ENCODE results near the gene NR1H4.

DNA sequence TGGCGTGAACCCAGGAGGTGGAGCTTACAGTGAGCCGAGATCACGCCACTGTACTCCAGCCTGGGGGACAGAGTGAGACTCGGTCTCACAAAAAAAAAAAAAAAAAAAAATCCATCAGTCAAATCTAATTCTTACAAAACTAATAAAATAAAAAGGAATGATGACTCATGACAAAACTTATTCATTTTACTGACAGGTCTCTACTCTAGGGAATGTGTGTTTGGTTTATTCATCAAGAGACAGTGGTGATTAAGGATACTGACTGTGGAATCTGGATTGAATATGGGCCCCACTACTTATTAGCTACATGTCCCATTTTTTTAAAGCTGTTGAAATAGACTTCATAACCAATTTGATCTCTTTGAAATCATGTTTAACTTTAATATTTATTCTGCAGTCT, 70.5 kb downstream of the NR1H4 start:
- TF ChIP-seq, protein P1, sequence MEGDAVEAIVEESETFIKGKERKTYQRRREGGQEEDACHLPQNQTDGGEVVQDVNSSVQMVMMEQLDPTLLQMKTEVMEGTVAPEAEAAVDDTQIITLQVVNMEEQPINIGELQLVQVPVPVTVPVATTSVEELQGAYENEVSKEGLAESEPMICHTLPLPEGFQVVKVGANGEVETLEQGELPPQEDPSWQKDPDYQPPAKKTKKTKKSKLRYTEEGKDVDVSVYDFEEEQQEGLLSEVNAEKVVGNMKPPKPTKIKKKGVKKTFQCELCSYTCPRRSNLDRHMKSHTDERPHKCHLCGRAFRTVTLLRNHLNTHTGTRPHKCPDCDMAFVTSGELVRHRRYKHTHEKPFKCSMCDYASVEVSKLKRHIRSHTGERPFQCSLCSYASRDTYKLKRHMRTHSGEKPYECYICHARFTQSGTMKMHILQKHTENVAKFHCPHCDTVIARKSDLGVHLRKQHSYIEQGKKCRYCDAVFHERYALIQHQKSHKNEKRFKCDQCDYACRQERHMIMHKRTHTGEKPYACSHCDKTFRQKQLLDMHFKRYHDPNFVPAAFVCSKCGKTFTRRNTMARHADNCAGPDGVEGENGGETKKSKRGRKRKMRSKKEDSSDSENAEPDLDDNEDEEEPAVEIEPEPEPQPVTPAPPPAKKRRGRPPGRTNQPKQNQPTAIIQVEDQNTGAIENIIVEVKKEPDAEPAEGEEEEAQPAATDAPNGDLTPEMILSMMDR (IDR thresholded peaks at IDR 0.05; ENCODE audit: insufficient read depth, low read depth, low read length): no peak
- no peak for TF ChIP-seq EZH2 (IDR thresholded peaks at IDR 0.05; ENCODE audit: insufficient read depth, low read length)

Measured in astrocyte (in vitro differentiated cells and primary cell).